Measurements from ENCODE around the gene GZMM. TPM values are rescaled to one million over a fixed set of nuclear protein-coding genes. Genes with fewer than 3 reads are reported as not detected.
A peak's percentile ranks its signal among the peaks of the same experiment; 100 is the strongest.

GZMM gene
- total RNA-seq, 4 donors from 2014 or later: 0.49 TPM; not detected in 3

DNA sequence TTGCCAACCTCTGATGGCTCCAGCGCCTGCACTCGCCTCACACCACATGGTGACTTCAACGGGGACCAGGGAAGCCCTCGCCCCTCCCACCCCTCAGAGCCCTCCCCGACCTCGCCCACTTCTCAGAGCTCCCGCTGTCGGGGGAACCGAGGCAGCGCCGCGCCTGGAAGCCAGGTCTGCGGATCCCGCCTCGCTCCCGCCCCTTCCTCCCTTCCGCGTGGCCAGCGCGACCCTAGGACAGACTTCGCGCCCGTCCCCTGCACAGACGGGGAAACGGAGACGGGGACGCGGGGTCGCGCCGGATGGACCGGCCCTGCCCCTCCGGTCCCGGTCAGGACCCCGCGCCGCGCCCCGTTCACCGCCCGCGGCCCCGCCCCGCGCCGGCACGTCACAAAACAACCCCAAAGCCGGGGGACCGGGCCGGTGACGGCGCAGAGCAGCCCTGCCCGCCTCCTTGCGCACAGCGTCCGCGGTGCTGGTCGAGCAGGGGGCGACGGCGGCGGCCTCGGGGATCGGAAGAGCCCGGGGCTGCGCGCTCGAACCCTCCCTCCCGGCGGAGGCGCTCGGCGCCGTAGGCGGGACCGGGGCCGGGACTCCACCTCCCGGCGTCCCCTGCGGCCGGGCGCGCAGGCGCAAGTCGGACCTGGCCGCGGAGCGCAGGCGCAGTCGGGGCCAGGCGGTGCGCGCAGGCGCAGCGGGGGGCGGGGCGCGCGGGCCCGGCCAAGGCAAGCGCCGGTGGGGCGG lies 12.7 kb upstream of the GZMM start:
- H3K27me3 ChIP-seq: peaks cover 7 to 11% (median 8%) of the 10 kb centered on the region in 3 donors
- H3K4me3 ChIP-seq: peak overlapping the region; percentile 53 to 100 (median 91)
- peaks cover 31 to 32% of the 10 kb centered on the region in 2 donors for H3K4me1 ChIP-seq
- DNase-seq (peak; percentile 47 to 76), ATAC-seq (peak; percentile 75)
- intact Hi-C loops (cut with DNase I; ENCODE audit: low total_unique reads): loop anchor here (1.0 kb wide), 3 partner anchors 24 to 42 kb away; partner anchors contain the start of genes BSG and TPGS1
- peak overlapping the region; percentile 97 to 99 (median 98) for H3K27ac ChIP-seq
- in situ Hi-C loops (cut with MboI; ENCODE audit: low sequenced_read_pairs in 4 of 4): no loop called here
- peaks cover 0 to 9% of the 10 kb centered on the region in 2 donors for H3K36me3 ChIP-seq
- TF ChIP-seq POLR2A (IDR thresholded peaks at IDR 0.05): no peak
- TF ChIP-seq, protein P1, sequence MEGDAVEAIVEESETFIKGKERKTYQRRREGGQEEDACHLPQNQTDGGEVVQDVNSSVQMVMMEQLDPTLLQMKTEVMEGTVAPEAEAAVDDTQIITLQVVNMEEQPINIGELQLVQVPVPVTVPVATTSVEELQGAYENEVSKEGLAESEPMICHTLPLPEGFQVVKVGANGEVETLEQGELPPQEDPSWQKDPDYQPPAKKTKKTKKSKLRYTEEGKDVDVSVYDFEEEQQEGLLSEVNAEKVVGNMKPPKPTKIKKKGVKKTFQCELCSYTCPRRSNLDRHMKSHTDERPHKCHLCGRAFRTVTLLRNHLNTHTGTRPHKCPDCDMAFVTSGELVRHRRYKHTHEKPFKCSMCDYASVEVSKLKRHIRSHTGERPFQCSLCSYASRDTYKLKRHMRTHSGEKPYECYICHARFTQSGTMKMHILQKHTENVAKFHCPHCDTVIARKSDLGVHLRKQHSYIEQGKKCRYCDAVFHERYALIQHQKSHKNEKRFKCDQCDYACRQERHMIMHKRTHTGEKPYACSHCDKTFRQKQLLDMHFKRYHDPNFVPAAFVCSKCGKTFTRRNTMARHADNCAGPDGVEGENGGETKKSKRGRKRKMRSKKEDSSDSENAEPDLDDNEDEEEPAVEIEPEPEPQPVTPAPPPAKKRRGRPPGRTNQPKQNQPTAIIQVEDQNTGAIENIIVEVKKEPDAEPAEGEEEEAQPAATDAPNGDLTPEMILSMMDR (IDR thresholded peaks at IDR 0.05 in 4 of 5, conservative IDR thresholded peaks at IDR 0.05 in 1 of 5): peak in 2 of 5 experiments; percentile 3 to 31
- no peaks in the 10 kb centered on the region for H3K9me3 ChIP-seq

DNA sequence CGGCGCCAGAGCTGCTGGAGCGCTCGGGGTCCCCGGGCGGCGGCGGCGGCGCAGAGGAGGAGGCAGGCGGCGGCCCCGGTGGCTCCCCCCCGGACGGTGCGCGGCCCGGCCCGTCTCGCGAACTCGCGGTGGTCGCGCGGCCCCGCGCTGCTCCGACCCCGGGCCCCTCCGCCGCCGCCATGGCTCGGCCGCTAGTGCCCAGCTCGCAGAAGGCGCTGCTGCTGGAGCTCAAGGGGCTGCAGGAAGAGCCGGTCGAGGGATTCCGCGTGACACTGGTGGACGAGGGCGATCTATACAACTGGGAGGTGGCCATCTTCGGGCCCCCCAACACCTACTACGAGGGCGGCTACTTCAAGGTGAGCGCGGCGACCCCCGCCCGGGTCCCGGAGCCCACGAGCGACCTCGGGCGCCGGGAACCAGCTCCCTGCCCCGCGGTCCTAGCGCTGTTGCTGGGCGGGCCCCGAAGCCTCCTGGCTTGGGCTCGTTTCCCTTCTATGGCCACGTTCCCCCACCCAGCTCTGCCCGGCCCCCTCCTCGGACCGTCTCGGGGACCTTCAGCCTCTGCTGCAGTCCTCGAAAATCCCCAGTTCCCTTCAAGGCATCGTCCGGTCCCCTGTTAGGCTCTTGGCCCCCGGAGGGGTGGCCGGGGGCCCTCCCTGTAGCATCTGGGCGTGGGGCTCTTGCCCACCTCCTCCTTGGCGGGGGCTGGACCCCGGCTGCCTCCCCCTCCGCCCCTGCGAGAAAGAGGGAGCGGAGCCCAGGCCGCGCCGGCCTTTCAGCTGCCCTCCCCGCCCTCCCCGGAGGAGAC lies 11.9 kb upstream of the GZMM start, which contains the start of gene CDC34:
CDC34 (plus strand) TSS at position 8 of the 808 bp plus-strand sequence; CDS start at position 180, 172 bp downstream.
- in situ Hi-C loops (cut with MboI; ENCODE audit: low sequenced_read_pairs in 4 of 4) (no loop called here), intact Hi-C loops (cut with DNase I; ENCODE audit: low total_unique reads) (loop anchor here (1.0 kb wide), 3 partner anchors 25 to 43 kb away; partner anchors contain the start of genes BSG and TPGS1)
- DNase-seq: no peak
- H3K27ac ChIP-seq: peak within 1 kb of the TSS; percentile 97 to 99 (median 98)
- peak; percentile 93 to 97 for TF ChIP-seq POLR2A (IDR thresholded peaks at IDR 0.05)
- TF ChIP-seq, protein P1 (IDR thresholded peaks at IDR 0.05 in 4 of 5, conservative IDR thresholded peaks at IDR 0.05 in 1 of 5): no peak
- peaks cover 0 to 17% of the 10 kb centered on the region in 2 donors for H3K36me3 ChIP-seq
- peaks cover under 1 to 5% (median 4%) of the 10 kb centered on the region in 3 donors for H3K27me3 ChIP-seq
- H3K4me1 ChIP-seq: peaks cover 31 to 32% of the 10 kb centered on the region in 2 donors
- H3K9me3 ChIP-seq: no peaks in the 10 kb centered on the region
- peak within 1 kb of the TSS; percentile 94 to 100 (median 98) for H3K4me3 ChIP-seq
- peak; percentile 28 to 35 for ATAC-seq

DNA sequence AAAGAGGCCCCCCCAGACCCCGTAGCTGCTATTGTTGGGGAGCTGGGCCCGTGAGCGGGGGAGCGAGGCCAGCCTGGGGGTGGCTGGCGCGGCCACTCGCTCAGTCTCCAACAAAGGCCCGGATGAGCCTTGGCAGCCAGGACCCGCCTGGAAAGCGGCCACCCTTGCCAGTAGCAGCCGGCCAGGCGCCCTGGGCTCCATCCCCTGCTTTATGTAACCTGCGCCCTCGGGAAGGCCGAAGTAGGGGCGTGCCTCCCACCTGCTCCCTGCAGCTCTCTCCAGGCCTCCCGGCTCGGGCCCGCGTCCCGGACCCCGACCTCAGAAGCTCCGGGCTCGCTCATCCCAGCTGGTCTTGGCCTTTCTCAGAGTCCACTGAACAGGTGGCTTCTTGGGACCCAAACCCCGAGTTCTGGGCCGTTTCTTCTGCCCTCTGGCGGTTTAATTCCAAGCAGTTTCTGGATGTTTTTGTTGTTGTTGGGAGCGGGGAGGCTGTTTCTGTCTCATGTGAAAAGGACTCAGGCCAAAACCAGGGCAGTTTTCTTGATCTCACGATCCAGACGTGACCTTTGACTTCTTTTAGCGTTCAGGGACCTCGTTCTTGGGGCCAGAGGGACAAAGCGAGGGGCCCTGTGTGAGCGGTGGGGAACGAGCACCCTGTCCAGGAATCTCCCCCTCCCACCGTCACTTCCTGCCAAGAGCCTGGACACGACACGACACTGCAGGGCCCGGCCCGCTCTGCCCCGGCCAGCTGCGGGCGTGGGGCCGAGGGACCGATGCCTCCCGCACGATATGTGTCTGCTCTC lies 11.1 kb upstream of the GZMM start:
- intact Hi-C loops (cut with DNase I; ENCODE audit: low total_unique reads) (no loop called here), in situ Hi-C loops (cut with MboI; ENCODE audit: low sequenced_read_pairs in 4 of 4) (no loop called here)
- Histone ChIP-seq H3K27ac (peak overlapping the region; percentile 90 to 99 (median 97)), H3K4me1 (peaks cover 31 to 32% of the 10 kb centered on the region in 2 donors), H3K9me3 (no peaks in the 10 kb centered on the region), H3K27me3 (no peaks in the 10 kb centered on the region), H3K36me3 (peaks cover 0 to 19% of the 10 kb centered on the region in 2 donors), H3K4me3 (peak overlapping the region; percentile 92 to 100 (median 96))
- TF ChIP-seq POLR2A (IDR thresholded peaks at IDR 0.05): peak; percentile 7 to 30
- TF ChIP-seq, protein P1 (IDR thresholded peaks at IDR 0.05 in 4 of 5, conservative IDR thresholded peaks at IDR 0.05 in 1 of 5): peak in 4 of 5 experiments; percentile 13 to 49 (median 24)
- ATAC-seq (peak; percentile 51 to 64), DNase-seq (peak; percentile 58 to 85)

Data from gastrocnemius medialis (tissue), 4 donors.